ENCODE data around the gene RXFP2.
A peak's percentile ranks its signal among the peaks of the same experiment; 100 is the strongest.

RXFP2 gene, protein sequence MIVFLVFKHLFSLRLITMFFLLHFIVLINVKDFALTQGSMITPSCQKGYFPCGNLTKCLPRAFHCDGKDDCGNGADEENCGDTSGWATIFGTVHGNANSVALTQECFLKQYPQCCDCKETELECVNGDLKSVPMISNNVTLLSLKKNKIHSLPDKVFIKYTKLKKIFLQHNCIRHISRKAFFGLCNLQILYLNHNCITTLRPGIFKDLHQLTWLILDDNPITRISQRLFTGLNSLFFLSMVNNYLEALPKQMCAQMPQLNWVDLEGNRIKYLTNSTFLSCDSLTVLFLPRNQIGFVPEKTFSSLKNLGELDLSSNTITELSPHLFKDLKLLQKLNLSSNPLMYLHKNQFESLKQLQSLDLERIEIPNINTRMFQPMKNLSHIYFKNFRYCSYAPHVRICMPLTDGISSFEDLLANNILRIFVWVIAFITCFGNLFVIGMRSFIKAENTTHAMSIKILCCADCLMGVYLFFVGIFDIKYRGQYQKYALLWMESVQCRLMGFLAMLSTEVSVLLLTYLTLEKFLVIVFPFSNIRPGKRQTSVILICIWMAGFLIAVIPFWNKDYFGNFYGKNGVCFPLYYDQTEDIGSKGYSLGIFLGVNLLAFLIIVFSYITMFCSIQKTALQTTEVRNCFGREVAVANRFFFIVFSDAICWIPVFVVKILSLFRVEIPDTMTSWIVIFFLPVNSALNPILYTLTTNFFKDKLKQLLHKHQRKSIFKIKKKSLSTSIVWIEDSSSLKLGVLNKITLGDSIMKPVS

GRCh38 chr13:31739226-31739625 is at the start of gene RXFP2:
TSS of gene RXFP2 (plus strand) at chr13:31739526. CDS start at chr13:31739613, 87 bp downstream.
- DNase-seq (ENCODE audit: low read depth in 2 of 2), result no peak

DNA sequence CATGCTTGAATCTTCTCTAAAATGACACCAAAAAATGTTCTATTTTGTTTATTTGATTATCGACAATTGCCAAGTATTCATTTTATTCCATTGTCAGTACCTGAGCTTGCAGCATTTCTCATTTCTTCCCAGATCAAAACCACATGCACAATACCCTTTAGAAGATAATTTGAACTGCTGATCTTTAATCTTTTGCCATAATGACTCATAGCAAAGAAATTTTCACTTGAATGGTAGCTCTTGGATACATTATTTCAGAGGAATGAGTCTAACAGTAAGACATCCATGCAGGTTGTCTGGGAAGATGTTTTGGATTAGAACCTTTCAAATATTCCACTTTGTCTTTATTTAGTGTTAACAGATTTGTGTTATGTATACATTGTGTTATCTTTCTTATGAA is 42.0 kb upstream of the RXFP2 start:
- DNase-seq (ENCODE audit: low read depth in 2 of 2), result no peak

- no peak for DNase-seq (ENCODE audit: low read depth in 2 of 2)
Measured at GRCh38 chr13:31699650-31700049, 39.7 kb upstream of the RXFP2 start.

- DNase-seq (ENCODE audit: low read depth in 2 of 2), result no peak
Measured at GRCh38 chr13:31703780-31704179, 35.5 kb upstream of the RXFP2 start.

GRCh38 chr13:31706105-31706504 is 33.2 kb upstream of the RXFP2 start:
- DNase-seq (ENCODE audit: low read depth in 2 of 2), result no peak

GRCh38 chr13:31717583-31717982 is 21.7 kb upstream of the RXFP2 start:
- DNase-seq (ENCODE audit: low read depth in 2 of 2), result no peak

DNA sequence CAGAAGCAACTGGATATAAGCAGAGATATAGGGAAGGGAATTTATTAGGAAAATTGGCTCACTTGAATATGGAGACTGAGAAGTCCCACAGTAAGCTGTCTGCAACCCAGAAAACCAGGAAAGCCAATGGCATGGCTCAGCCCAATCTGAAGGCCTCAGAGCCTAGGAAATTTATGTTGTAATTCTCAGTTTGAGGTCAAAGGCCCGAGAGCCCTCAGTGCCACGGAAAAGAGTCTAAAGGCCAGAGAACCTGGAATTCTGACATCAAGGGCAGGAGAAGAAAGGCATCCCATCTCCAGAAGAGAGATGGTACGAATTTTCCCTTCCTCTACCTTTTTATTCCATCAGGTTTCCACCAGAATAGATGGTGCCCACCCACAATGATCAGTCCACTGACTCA is 20.1 kb upstream of the RXFP2 start:
- no peak for DNase-seq (ENCODE audit: low read depth in 2 of 2)

DNA sequence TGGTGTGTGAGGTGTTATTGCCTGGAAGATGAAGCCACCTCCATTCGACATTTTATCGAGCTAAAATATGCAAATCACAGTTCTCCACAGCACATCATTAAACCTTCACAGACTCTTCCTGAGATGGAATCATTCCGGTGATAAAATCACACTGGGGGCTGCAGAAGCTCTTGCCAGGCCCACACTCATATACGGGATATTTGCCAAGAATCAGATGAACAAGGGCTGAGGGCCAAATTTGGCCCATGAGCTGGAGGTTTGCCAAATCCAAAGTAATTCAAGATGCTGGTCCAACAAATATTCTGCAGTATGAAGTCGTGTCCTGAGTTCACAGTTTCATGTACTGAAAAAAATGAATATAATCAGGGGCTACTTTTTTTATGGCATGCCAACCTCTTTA is 16.7 kb upstream of the RXFP2 start:
- no peak for DNase-seq (ENCODE audit: low read depth in 2 of 2)

- no peak for DNase-seq (ENCODE audit: low read depth in 2 of 2)
Measured at GRCh38 chr13:31725841-31726240, 13.5 kb upstream of the RXFP2 start.

DNA sequence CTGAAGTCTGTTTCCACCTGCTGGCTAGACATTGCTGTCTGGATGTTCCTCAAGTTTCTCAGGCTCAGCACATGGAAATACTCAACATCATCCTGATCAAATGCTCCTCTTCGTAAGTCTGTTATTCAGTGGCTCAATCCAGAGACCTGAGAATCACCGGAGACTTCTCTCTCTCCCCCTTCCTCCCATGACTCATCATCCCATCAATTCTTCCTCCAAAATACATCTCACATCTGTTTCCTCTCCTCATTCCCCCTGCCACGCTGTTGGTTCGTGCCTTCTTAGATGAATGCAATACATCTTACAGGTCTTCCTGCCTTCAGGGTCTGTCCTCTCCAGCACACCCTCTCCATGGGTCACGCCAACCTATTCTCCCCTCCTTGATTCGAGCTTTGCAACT is 7.4 kb upstream of the RXFP2 start:
- no peak for DNase-seq (ENCODE audit: low read depth in 2 of 2)

DNA sequence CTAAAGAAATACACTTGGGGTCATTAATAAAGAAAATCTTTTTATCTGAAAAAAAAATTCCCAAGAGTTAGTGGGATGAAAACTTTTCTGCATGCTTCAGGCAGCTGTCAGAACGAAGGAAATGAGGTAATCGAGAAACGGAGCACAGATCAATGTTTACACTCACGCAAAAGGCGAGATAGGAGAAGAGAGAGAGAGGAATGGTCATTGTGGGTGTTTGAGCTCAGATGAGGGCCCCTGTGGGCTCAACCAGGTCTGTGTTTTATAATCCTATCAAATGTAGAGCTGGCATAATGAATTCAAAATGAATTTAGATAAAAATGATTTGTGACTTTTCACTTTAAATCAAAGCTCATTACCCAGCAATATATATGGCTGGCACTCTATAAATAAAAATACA is 6.3 kb upstream of the RXFP2 start:
- DNase-seq (ENCODE audit: low read depth in 2 of 2), result no peak

- DNase-seq (ENCODE audit: low read depth in 2 of 2), result no peak
Measured at GRCh38 chr13:31733647-31734046, 5.7 kb upstream of the RXFP2 start.

DNA sequence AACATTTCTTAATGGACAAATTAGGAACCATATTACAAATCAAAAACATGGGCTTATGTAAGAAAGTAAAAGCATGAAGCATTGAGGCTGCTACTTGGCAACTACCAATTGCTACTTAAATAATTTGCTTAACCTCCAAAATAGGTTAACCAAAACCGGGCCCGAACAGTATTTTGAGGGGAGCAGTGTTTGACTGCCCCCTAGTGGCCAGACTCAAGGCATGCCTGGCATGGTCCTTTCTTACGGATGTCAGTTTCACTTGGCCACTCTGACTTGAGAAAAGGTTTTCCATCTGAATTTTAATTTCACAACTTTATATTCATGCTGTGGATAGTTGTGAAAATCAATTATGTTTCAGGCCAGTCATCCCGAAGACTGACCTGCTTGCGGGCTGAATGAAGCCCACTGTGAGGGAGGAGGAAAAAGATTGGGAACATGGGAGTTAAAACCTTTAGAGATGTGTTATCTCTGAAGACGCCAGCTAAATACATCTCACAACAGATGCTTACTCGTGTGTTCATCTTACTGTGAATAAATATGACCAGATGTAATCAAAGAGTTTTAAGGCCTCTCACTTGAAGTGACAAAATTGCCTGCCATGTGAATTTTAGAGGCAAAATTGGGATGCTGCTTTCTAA is 2.9 kb downstream of the RXFP2 start:
- peak; percentile 21 to 43 for DNase-seq (ENCODE audit: low read depth in 2 of 2)

- DNase-seq (ENCODE audit: low read depth in 2 of 2), result no peak
Measured at GRCh38 chr13:31747291-31747690, 8.0 kb downstream of the RXFP2 start.

GRCh38 chr13:31747966-31748365 is 8.6 kb downstream of the RXFP2 start:
- no peak for DNase-seq (ENCODE audit: low read depth in 2 of 2)

- no peak for DNase-seq (ENCODE audit: low read depth in 2 of 2)
Measured at GRCh38 chr13:31749929-31750328, 10.6 kb downstream of the RXFP2 start.

DNA sequence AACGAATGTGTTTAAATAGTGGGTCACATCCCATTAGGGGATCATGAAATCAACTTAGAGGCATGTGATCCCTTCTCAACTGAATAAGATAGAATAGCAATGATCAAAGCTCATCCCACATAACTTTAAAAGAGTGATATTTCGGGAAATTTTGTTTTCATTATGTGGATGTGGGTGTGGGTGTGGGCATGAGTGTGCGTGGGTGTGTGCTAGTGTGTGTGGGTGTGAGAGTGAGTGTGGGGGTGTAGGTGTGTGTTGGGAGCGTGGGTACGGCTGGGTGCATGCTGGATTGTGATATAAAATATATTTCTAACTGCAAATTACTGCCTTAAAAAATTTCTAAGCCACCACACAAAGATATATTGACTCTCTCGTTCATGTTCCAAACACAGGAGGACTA is 15.9 kb downstream of the RXFP2 start:
- no peak for DNase-seq (ENCODE audit: low read depth in 2 of 2)

- no peak for DNase-seq (ENCODE audit: low read depth in 2 of 2)
Measured at GRCh38 chr13:31755803-31756212, 16.5 kb downstream of the RXFP2 start.

GRCh38 chr13:31756346-31756745 is 17.0 kb downstream of the RXFP2 start:
- DNase-seq (ENCODE audit: low read depth in 2 of 2), result no peak

GRCh38 chr13:31761951-31762350 is 22.6 kb downstream of the RXFP2 start:
- no peak for DNase-seq (ENCODE audit: low read depth in 2 of 2)

DNA sequence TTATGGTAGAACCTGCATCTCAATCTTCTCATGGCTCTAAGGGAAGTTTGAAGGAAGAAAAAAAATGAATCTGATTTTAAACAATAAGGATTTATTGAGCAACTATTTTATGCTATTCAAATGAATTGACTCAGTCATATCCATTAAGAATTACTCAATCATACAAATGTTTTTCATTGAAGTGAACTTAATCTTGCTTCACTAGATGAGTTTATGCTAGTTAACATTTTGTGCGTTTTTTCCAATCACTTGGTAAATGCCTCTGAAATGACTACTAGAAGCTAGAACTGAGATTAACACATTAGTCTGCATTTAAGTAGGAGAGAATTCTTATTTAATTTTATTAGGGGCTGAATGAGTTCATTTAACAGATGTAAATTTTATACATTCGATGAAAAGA is 25.2 kb downstream of the RXFP2 start:
- no peak for DNase-seq (ENCODE audit: low read depth in 2 of 2)

DNA sequence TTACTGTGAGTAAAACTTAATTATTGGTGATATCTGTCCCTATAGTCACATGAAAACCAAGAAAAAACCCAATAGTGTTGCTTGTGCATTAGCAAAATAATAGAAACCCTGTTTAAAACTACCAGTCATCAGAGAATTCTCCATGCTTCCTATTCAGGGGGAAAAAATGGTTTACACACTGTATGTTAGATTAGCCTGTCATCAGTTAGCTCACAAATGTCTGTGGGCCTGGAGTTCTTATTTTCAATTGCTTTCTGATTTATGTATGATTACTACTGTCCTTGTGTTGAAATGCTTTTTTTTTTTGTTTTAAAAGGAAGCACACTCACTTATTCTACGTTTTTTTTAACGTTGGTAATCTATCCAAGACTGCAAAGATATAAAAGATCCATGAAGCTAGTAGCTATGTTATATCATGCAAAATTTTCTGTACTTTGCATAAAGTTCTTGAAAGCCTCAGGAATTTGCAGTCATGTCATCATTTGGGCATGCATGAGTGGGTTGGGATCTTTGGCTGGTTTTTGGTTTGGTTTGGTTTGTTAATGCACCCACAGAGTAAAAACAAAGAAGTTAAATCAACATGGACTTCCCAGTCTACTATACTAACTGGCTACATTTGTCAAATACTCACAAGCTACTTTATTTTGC is 25.9 kb downstream of the RXFP2 start:
- no peak for DNase-seq (ENCODE audit: low read depth in 2 of 2)

All from stimulated activated CD4-positive, alpha-beta T cell treated with anti-CD3 and anti-CD28 coated beads, Interleukin-15, amount 100 ng/mL, for 48 hours (primary cell).